PFSK-1 (cell line): Measurements from ENCODE around the gene AKT2.

Experiments used
- FOXP2 ChIP-seq: optimal IDR thresholded peaks from 2 replicates; pipeline ENCODE3; 2011; ENCODE audit warnings: borderline replicate concordance, control low read depth, inconsistent platforms; ENCODE audit not compliant: insufficient read depth; ENCODE audit errors: extremely low read length, extremely low read depth
- POLR2AphosphoS5 ChIP-seq: IDR thresholded peaks from 2 replicates; pipeline ENCODE4 v1.6.1; 2012; ENCODE audit warnings: low read depth, mild to moderate bottlenecking, control low read depth, low read length, moderate library complexity
- SIN3A ChIP-seq: IDR thresholded peaks from 2 replicates; pipeline ENCODE4 v1.6.1; 2012; ENCODE audit warnings: mild to moderate bottlenecking, low read length, moderate library complexity, borderline replicate concordance; ENCODE audit not compliant: insufficient read depth
- TAF1 ChIP-seq: IDR thresholded peaks from 2 replicates; pipeline ENCODE4 v1.6.1; 2012; ENCODE audit warnings: low read length, control low read depth, borderline replicate concordance; ENCODE audit not compliant: insufficient read depth
- TF ChIP-seq, protein P1 (sequence below), 2 experiments: IDR thresholded peaks; 2 replicates each; pipeline versions ENCODE4 v1.6.1 to v1.8.0; 2011 to 2012; ENCODE audit warnings: low read depth in 2 of 2, low read length in 2 of 2, control low read depth in 1 of 2, inconsistent platforms in 1 of 2, mild to moderate bottlenecking in 1 of 2, moderate library complexity in 1 of 2; ENCODE audit not compliant: insufficient read depth in 1 of 2

DNA sequence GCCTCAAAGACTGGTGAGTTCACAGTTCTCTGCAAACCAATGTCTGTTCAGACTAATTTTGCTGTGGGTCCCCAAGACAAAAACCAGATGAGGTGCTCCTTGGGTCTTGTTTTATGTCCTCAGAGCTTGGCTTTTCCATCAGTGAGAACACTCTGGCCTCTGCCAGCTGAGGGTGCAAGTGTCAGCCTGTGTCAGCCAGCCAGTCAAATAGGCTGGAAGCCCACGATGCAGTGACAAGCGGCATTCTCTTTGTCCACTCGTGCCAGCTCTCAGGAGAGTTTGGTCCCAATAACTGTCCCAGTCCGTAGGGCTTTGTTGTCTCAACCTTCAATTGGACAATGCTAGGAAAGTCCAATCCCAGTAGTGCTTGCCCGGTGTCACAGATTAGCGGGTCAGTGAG, 9.4 kb upstream of the AKT2 start:
- TF ChIP-seq POLR2AphosphoS5, result no peak
- TF ChIP-seq TAF1, result no peak
- no peak for TF ChIP-seq SIN3A
- TF ChIP-seq, protein P1, sequence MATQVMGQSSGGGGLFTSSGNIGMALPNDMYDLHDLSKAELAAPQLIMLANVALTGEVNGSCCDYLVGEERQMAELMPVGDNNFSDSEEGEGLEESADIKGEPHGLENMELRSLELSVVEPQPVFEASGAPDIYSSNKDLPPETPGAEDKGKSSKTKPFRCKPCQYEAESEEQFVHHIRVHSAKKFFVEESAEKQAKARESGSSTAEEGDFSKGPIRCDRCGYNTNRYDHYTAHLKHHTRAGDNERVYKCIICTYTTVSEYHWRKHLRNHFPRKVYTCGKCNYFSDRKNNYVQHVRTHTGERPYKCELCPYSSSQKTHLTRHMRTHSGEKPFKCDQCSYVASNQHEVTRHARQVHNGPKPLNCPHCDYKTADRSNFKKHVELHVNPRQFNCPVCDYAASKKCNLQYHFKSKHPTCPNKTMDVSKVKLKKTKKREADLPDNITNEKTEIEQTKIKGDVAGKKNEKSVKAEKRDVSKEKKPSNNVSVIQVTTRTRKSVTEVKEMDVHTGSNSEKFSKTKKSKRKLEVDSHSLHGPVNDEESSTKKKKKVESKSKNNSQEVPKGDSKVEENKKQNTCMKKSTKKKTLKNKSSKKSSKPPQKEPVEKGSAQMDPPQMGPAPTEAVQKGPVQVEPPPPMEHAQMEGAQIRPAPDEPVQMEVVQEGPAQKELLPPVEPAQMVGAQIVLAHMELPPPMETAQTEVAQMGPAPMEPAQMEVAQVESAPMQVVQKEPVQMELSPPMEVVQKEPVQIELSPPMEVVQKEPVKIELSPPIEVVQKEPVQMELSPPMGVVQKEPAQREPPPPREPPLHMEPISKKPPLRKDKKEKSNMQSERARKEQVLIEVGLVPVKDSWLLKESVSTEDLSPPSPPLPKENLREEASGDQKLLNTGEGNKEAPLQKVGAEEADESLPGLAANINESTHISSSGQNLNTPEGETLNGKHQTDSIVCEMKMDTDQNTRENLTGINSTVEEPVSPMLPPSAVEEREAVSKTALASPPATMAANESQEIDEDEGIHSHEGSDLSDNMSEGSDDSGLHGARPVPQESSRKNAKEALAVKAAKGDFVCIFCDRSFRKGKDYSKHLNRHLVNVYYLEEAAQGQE (IDR thresholded peaks at IDR 0.05; ENCODE audit: insufficient read depth in 1 of 2, low read depth in 2 of 2, low read length in 2 of 2), result no peak
- no peak for TF ChIP-seq FOXP2
